Measurements from ENCODE around the gene HNF1B.

The HNF1B gene

GRCh38 chr17:37769050-37769449 lies 24.2 kb upstream of the HNF1B start:
- Histone ChIP-seq H3K9me3 (ENCODE audit: low read depth, low read length) (no peaks in the 10 kb centered on the region), H3K27ac (no peak overlapping the region), H3K4me3 (no peak overlapping the region), H3K9ac (ENCODE audit: insufficient read length) (no peak overlapping the region), H3K36me3 (ENCODE audit: insufficient read depth, low read length) (no peaks in the 10 kb centered on the region)
- TF ChIP-seq POLR2AphosphoS5 (IDR thresholded peaks at IDR 0.05; ENCODE audit: borderline replicate concordance, low read depth, low read length) (no peak), EZH2 (IDR thresholded peaks at IDR 0.05) (no peak), FOXP2 (optimal IDR thresholded peaks at IDR 0.05; ENCODE audit: control extremely low read depth, extremely low read length, insufficient read depth) (no peak)
- no peak for DNase-seq (ENCODE audit: low read depth, low spot score)

- no peak overlapping the region for H3K9ac ChIP-seq (ENCODE audit: insufficient read length)
- no peak for DNase-seq (ENCODE audit: low read depth, low spot score)
- H3K36me3 ChIP-seq (ENCODE audit: insufficient read depth, low read length) = no peaks in the 10 kb centered on the region
- no peak overlapping the region for H3K4me3 ChIP-seq
- no peaks in the 10 kb centered on the region for H3K9me3 ChIP-seq (ENCODE audit: low read depth, low read length)
- no peak overlapping the region for H3K27ac ChIP-seq
- TF ChIP-seq FOXP2 (optimal IDR thresholded peaks at IDR 0.05; ENCODE audit: control extremely low read depth, extremely low read length, insufficient read depth) (no peak), POLR2AphosphoS5 (IDR thresholded peaks at IDR 0.05; ENCODE audit: borderline replicate concordance, low read depth, low read length) (no peak), EZH2 (IDR thresholded peaks at IDR 0.05) (no peak)
Measured at GRCh38 chr17:37768438-37768837, 23.6 kb upstream of the HNF1B start.

- no peaks in the 10 kb centered on the region for H3K9me3 ChIP-seq (ENCODE audit: low read depth, low read length)
Measured at GRCh38 chr17:37766971-37767370, 22.1 kb upstream of the HNF1B start.

GRCh38 chr17:37764383-37764782 lies 19.5 kb upstream of the HNF1B start:
- Histone ChIP-seq H3K4me3 (no peak overlapping the region), H3K27ac (no peak overlapping the region), H3K9ac (ENCODE audit: insufficient read length) (no peak overlapping the region), H3K9me3 (ENCODE audit: low read depth, low read length) (no peaks in the 10 kb centered on the region), H3K36me3 (ENCODE audit: insufficient read depth, low read length) (no peaks in the 10 kb centered on the region)
- DNase-seq (ENCODE audit: low read depth, low spot score) = no peak
- TF ChIP-seq POLR2AphosphoS5 (IDR thresholded peaks at IDR 0.05; ENCODE audit: borderline replicate concordance, low read depth, low read length) = no peak

More at GRCh38 chr17:37766971-37767370, 22.1 kb upstream of the HNF1B start:
- H3K9ac ChIP-seq (ENCODE audit: insufficient read length) = no peak overlapping the region
- DNase-seq (ENCODE audit: low read depth, low spot score) = no peak
- H3K36me3 ChIP-seq (ENCODE audit: insufficient read depth, low read length) = no peaks in the 10 kb centered on the region
- no peak overlapping the region for H3K4me3 ChIP-seq
- no peak overlapping the region for H3K27ac ChIP-seq
- TF ChIP-seq POLR2AphosphoS5 (IDR thresholded peaks at IDR 0.05; ENCODE audit: borderline replicate concordance, low read depth, low read length) = no peak

- no peaks in the 10 kb centered on the region for H3K36me3 ChIP-seq (ENCODE audit: insufficient read depth, low read length)
- no peak for DNase-seq (ENCODE audit: low read depth, low spot score)
- no peak overlapping the region for H3K27ac ChIP-seq
Measured at GRCh38 chr17:37762666-37763065, 17.8 kb upstream of the HNF1B start.

GRCh38 chr17:37761961-37762360 lies 17.1 kb upstream of the HNF1B start:
- TF ChIP-seq EZH2 (IDR thresholded peaks at IDR 0.05) = no peak
- no peak for TF ChIP-seq FOXP2 (optimal IDR thresholded peaks at IDR 0.05; ENCODE audit: control extremely low read depth, extremely low read length, insufficient read depth)
- Histone ChIP-seq H3K9ac (ENCODE audit: insufficient read length) (no peak overlapping the region), H3K36me3 (ENCODE audit: insufficient read depth, low read length) (no peaks in the 10 kb centered on the region), H3K4me3 (no peak overlapping the region), H3K27ac (no peak overlapping the region), H3K9me3 (ENCODE audit: low read depth, low read length) (no peaks in the 10 kb centered on the region)
- DNase-seq (ENCODE audit: low read depth, low spot score) = no peak

More at GRCh38 chr17:37762666-37763065, 17.8 kb upstream of the HNF1B start:
- Histone ChIP-seq H3K9me3 (ENCODE audit: low read depth, low read length) (no peaks in the 10 kb centered on the region), H3K4me3 (no peak overlapping the region), H3K9ac (ENCODE audit: insufficient read length) (no peak overlapping the region)
- TF ChIP-seq EZH2 (IDR thresholded peaks at IDR 0.05) (no peak), POLR2AphosphoS5 (IDR thresholded peaks at IDR 0.05; ENCODE audit: borderline replicate concordance, low read depth, low read length) (no peak), FOXP2 (optimal IDR thresholded peaks at IDR 0.05; ENCODE audit: control extremely low read depth, extremely low read length, insufficient read depth) (no peak)

GRCh38 chr17:37761059-37761458 lies 16.2 kb upstream of the HNF1B start:
- no peak for TF ChIP-seq POLR2AphosphoS5 (IDR thresholded peaks at IDR 0.05; ENCODE audit: borderline replicate concordance, low read depth, low read length)
- no peak for TF ChIP-seq FOXP2 (optimal IDR thresholded peaks at IDR 0.05; ENCODE audit: control extremely low read depth, extremely low read length, insufficient read depth)
- no peak for TF ChIP-seq EZH2 (IDR thresholded peaks at IDR 0.05)
- Histone ChIP-seq H3K9ac (ENCODE audit: insufficient read length) (no peak overlapping the region), H3K27ac (no peak overlapping the region), H3K9me3 (ENCODE audit: low read depth, low read length) (no peaks in the 10 kb centered on the region), H3K36me3 (ENCODE audit: insufficient read depth, low read length) (no peaks in the 10 kb centered on the region), H3K4me3 (no peak overlapping the region)
- no peak for DNase-seq (ENCODE audit: low read depth, low spot score)

GRCh38 chr17:37759014-37759637 lies 14.3 kb upstream of the HNF1B start:
- Histone ChIP-seq H3K27ac (no peak overlapping the region), H3K36me3 (ENCODE audit: insufficient read depth, low read length) (no peaks in the 10 kb centered on the region), H3K9me3 (ENCODE audit: low read depth, low read length) (no peaks in the 10 kb centered on the region), H3K4me3 (no peak overlapping the region), H3K9ac (ENCODE audit: insufficient read length) (no peak overlapping the region)
- TF ChIP-seq EZH2 (IDR thresholded peaks at IDR 0.05) (no peak), POLR2AphosphoS5 (IDR thresholded peaks at IDR 0.05; ENCODE audit: borderline replicate concordance, low read depth, low read length) (no peak), FOXP2 (optimal IDR thresholded peaks at IDR 0.05; ENCODE audit: control extremely low read depth, extremely low read length, insufficient read depth) (no peak)
- DNase-seq (ENCODE audit: low read depth, low spot score) = no peak

GRCh38 chr17:37756051-37756450 lies 11.2 kb upstream of the HNF1B start:
- H3K4me3 ChIP-seq = no peak overlapping the region
- no peak for DNase-seq (ENCODE audit: low read depth, low spot score)
- no peaks in the 10 kb centered on the region for H3K9me3 ChIP-seq (ENCODE audit: low read depth, low read length)
- H3K36me3 ChIP-seq (ENCODE audit: insufficient read depth, low read length) = no peaks in the 10 kb centered on the region
- TF ChIP-seq FOXP2 (optimal IDR thresholded peaks at IDR 0.05; ENCODE audit: control extremely low read depth, extremely low read length, insufficient read depth) = no peak
- TF ChIP-seq EZH2 (IDR thresholded peaks at IDR 0.05) = no peak
- TF ChIP-seq POLR2AphosphoS5 (IDR thresholded peaks at IDR 0.05; ENCODE audit: borderline replicate concordance, low read depth, low read length) = no peak
- no peak overlapping the region for H3K9ac ChIP-seq (ENCODE audit: insufficient read length)
- H3K27ac ChIP-seq = no peak overlapping the region
